Mucosa of descending colon (tissue), 3 donors: ENCODE measurements around the gene TMEM164. TPM values are rescaled to one million over a fixed set of nuclear protein-coding genes. Genes with fewer than 3 reads are reported as not detected.

Experiments
- ATAC-seq: fragments of 200-7000 bp; cut with Tn5 transposase; one replicate; pipeline ENCODE4 v1.9.1; 2020; ENCODE audit warnings: mild to moderate bottlenecking, moderate library complexity
- DNase-seq, 3 donors: peaks; one replicate each; pipeline ENCODE4 v3.0.0-alpha.2; 2020
- H3K36me3 ChIP-seq: fragments of 200-600 bp; one replicate; pipeline ENCODE4 v1.8.0; 2021; ENCODE audit warnings: low read depth, mild to moderate bottlenecking
- H3K4me1 ChIP-seq: fragments of 200-600 bp; one replicate; pipeline ENCODE4 v1.8.0; 2021; ENCODE audit warnings: low read depth, mild to moderate bottlenecking
- H3K4me3 ChIP-seq: fragments of 200-600 bp; one replicate; pipeline ENCODE4 v1.8.0; 2021; ENCODE audit warnings: mild to moderate bottlenecking
- H3K9me3 ChIP-seq: fragments of 200-600 bp; one replicate; pipeline ENCODE4 v1.8.0; 2021; ENCODE audit warnings: mild to moderate bottlenecking
- CTCF ChIP-seq: fragments of 200-600 bp; IDR thresholded peaks from one replicate; pipeline ENCODE4 v1.8.0; 2022; ENCODE audit warnings: antibody characterized with exemption, mild to moderate bottlenecking
- intact Hi-C, 2 donors: fragments of 100-400 bp; cut with DNase I in 1 of 2; cut with micrococcal nuclease in 1 of 2; formaldehyde crosslinking; loops; one replicate each; pipeline versions ENCODE4 v1.11.0 to v1.11.1; 2022; cut with DNase I, micrococcal nuclease
- total RNA-seq, 3 donors: library from RNA; stranded (reverse); fragmentation: NEBNext Ultra II Directional in 2 of 3; extraction: Animal tissue kit (Norgen Biotek cat#: 25700) in 2 of 3; gene quantifications; one replicate each; pipeline versions ENCODE4 v1.2.1 to v1.2.4, GENCODE V29; 2021 to 2023
- donor health status: DM: no; HTN: no; CAD: no; lungs with moderate emphysema.
- donor health status: DM: no; HTN: no; CAD: no.
- donor health status: DM: no; HTN: yes; CAD: no.

The TMEM164 gene
- total RNA-seq, 3 donors from 2014 or later, result 58.6 to 103 (median 95.4) TPM

- Histone ChIP-seq H3K4me3 (no peak overlapping the region), H3K36me3 (no peaks in the 10 kb centered on the region), H3K4me1 (no peaks in the 10 kb centered on the region), H3K9me3 (no peaks in the 10 kb centered on the region)
- DNase-seq, result no peak
- TF ChIP-seq CTCF, result peak; percentile 10
- no peak for ATAC-seq
- intact Hi-C loops, result loop anchor here (5.0 to 10.0 kb wide), 2 partner anchors 256 to 689 kb away; no protein-coding TSS in a partner anchor
Measured at GRCh38 chrX:110156167-110156754, 153.3 kb downstream of the TMEM164 start.

- intact Hi-C loops, result loop anchor here (5.0 to 10.0 kb wide), 2 partner anchors 255 to 687 kb away; no protein-coding TSS in a partner anchor
- no peak overlapping the region for H3K4me3 ChIP-seq
- H3K4me1 ChIP-seq, result no peaks in the 10 kb centered on the region
- no peaks in the 10 kb centered on the region for H3K9me3 ChIP-seq
- ATAC-seq (no peak), DNase-seq (no peak)
- TF ChIP-seq CTCF, result no peak
- no peaks in the 10 kb centered on the region for H3K36me3 ChIP-seq
Measured at GRCh38 chrX:110157444-110157843, 154.5 kb downstream of the TMEM164 start.

GRCh38 chrX:110159235-110159634 lies 156.3 kb downstream of the TMEM164 start:
- no peaks in the 10 kb centered on the region for H3K9me3 ChIP-seq
- no peak for TF ChIP-seq CTCF
- ATAC-seq (no peak), DNase-seq (no peak)
- intact Hi-C loops, result loop anchor here (5.0 to 10.0 kb wide), 2 partner anchors 253 to 686 kb away; no protein-coding TSS in a partner anchor
- H3K36me3 ChIP-seq, result no peaks in the 10 kb centered on the region
- H3K4me1 ChIP-seq, result no peaks in the 10 kb centered on the region
- no peak overlapping the region for H3K4me3 ChIP-seq

- H3K4me3 ChIP-seq, result no peak overlapping the region
- no peak for ATAC-seq
- intact Hi-C loops, result loop anchor here (5.0 to 10.0 kb wide), 3 partner anchors 247 to 685 kb away; no protein-coding TSS in a partner anchor
- H3K36me3 ChIP-seq, result no peaks in the 10 kb centered on the region
- no peak for TF ChIP-seq CTCF
- DNase-seq, result no peak
- H3K9me3 ChIP-seq, result no peaks in the 10 kb centered on the region
- H3K4me1 ChIP-seq, result no peaks in the 10 kb centered on the region
Measured at GRCh38 chrX:110159865-110160264, 157.0 kb downstream of the TMEM164 start.

GRCh38 chrX:110161361-110161686 lies 158.4 kb downstream of the TMEM164 start:
- no peak for TF ChIP-seq CTCF
- Histone ChIP-seq H3K36me3 (no peaks in the 10 kb centered on the region), H3K9me3 (no peaks in the 10 kb centered on the region), H3K4me1 (no peaks in the 10 kb centered on the region), H3K4me3 (no peak overlapping the region)
- no peak for DNase-seq
- no peak for ATAC-seq
- intact Hi-C loops, result loop anchor here in 1 of 2 donors (5.0 kb wide), 1 partner anchor 246 kb away; no protein-coding TSS in a partner anchor
